MCF 10A (cell line): ENCODE results near the gene TMED1. TPM values are rescaled to one million over a fixed set of nuclear protein-coding genes. Genes with fewer than 3 reads are reported as not detected.

Experiments
- BruUV-seq: library from RNA; stranded (reverse); fragments of 400-500 nt; replicated peaks from 2 replicates; lab custom pipeline; 2021; lab: Mats Ljungman, UMichigan
- CTCF ChIA-PET: fragments of 300-600 bp; sonication (Branson Sonifier 250); formaldehyde crosslinking; extraction: SDS; loops from one replicate; lab custom pipeline; 2021; ENCODE audit warnings: antibody characterized with exemption, inconsistent platforms; lab: Yijun Ruan, JAX
- POLR2A ChIA-PET: fragments of 300-600, 350-650 bp; sonication (Branson Sonifier 250); formaldehyde crosslinking; extraction: SDS; loops from one replicate; lab custom pipeline; 2020; ENCODE audit warnings: antibody characterized with exemption, inconsistent platforms; lab: Yijun Ruan, JAX
- DNase-seq: peaks from one replicate; pipeline ENCODE4 v3.0.0-alpha.2; 2018; ENCODE audit not compliant: unreplicated experiment
- H3K27ac Mint-ChIP-seq: one replicate; pipeline ENCODE4 v1.8.0; 2022; ENCODE audit warnings: mild to moderate bottlenecking, low read depth, mixed read lengths; ENCODE audit not compliant: unreplicated experiment
- H3K27me3 Mint-ChIP-seq: one replicate; pipeline ENCODE4 v1.8.0; 2022; ENCODE audit warnings: mixed read lengths; ENCODE audit not compliant: insufficient read depth, unreplicated experiment
- H3K36me3 Mint-ChIP-seq: one replicate; pipeline ENCODE4 v1.8.0; 2022; ENCODE audit warnings: mild to moderate bottlenecking, moderate library complexity, mixed read lengths; ENCODE audit not compliant: insufficient read depth, unreplicated experiment
- H3K4me1 Mint-ChIP-seq: one replicate; pipeline ENCODE4 v1.8.0; 2022; ENCODE audit warnings: mixed read lengths; ENCODE audit not compliant: insufficient read depth, unreplicated experiment
- H3K4me3 Mint-ChIP-seq: one replicate; pipeline ENCODE4 v1.8.0; 2022; ENCODE audit warnings: mild to moderate bottlenecking, moderate library complexity, mixed read lengths; ENCODE audit not compliant: unreplicated experiment
- H3K9me3 Mint-ChIP-seq: one replicate; pipeline ENCODE4 v1.8.0; 2022; ENCODE audit warnings: mixed read lengths; ENCODE audit not compliant: unreplicated experiment
- CTCF ChIP-seq: fragments of 200-600 bp; IDR thresholded peaks from one replicate; pipeline ENCODE4 v1.8.0; 2022; ENCODE audit warnings: antibody characterized with exemption, mild to moderate bottlenecking; ENCODE audit not compliant: unreplicated experiment
- intact Hi-C: fragments of 100-400 bp; cut with micrococcal nuclease; formaldehyde crosslinking; loops from 2 replicates; pipeline ENCODE4 v1.14.1; 2022
- total RNA-seq: library from RNA; stranded (reverse); gene quantifications from 2 replicates; pipeline ENCODE4 v1.2.3, GENCODE V29; 2022

Gene TMED1
- total RNA-seq, 1 experiment from 2014 or later, result 23.2 TPM

GRCh38 chr19:10823690-10824089 lies 12.3 kb downstream of the TMED1 start:
- peaks cover 62% of the 10 kb centered on the region for H3K36me3 Mint-ChIP-seq
- TF ChIP-seq CTCF, result no peak
- intact Hi-C loops, result no loop called here

GRCh38 chr19:10820173-10820572 lies 15.8 kb downstream of the TMED1 start:
- CTCF ChIA-PET, result interaction anchor here (0.6 to 0.9 kb wide), 3 partner anchors 17 to 465 kb away, joined by 3 read pairs; no protein-coding TSS in a partner anchor
- H3K4me3 Mint-ChIP-seq, result no peak overlapping the region

More at GRCh38 chr19:10823690-10824089, 12.3 kb downstream of the TMED1 start:
- Mint-ChIP-seq H3K27ac (no peak overlapping the region), H3K9me3 (no peaks in the 10 kb centered on the region), H3K4me3 (no peak overlapping the region), H3K4me1 (no peaks in the 10 kb centered on the region), H3K27me3 (no peaks in the 10 kb centered on the region)
- no TSS peak for BruUV-seq
- ChIA-PET POLR2A (no interaction called here), CTCF (interaction anchor here (1.0 kb wide), 1 partner anchor 243 kb away, joined by 5 read pairs; no protein-coding TSS in a partner anchor)
- DNase-seq, result no peak

GRCh38 chr19:10819124-10820060 lies 16.6 kb downstream of the TMED1 start:
- POLR2A ChIA-PET, result no interaction called here
- H3K4me3 Mint-ChIP-seq, result no peak overlapping the region
- H3K4me1 Mint-ChIP-seq, result no peaks in the 10 kb centered on the region
- CTCF ChIA-PET, result interaction anchor here (0.6 to 0.7 kb wide), 3 partner anchors 16 to 1936 kb away, joined by 3 read pairs; no protein-coding TSS in a partner anchor
- peaks cover 38% of the 10 kb centered on the region for H3K36me3 Mint-ChIP-seq
- no peaks in the 10 kb centered on the region for H3K27me3 Mint-ChIP-seq
- H3K9me3 Mint-ChIP-seq, result no peaks in the 10 kb centered on the region
- TF ChIP-seq CTCF, result no peak
- DNase-seq, result no peak
- intact Hi-C loops, result no loop called here
- BruUV-seq, result no TSS peak
- H3K27ac Mint-ChIP-seq, result no peak overlapping the region

More at GRCh38 chr19:10820173-10820572, 15.8 kb downstream of the TMED1 start:
- POLR2A ChIA-PET, result interaction anchor here (1.1 to 1.3 kb wide), 2 partner anchors 23 to 103 kb away, joined by 4 read pairs; partner anchors contain the start of gene DNM2
- Mint-ChIP-seq H3K9me3 (no peaks in the 10 kb centered on the region), H3K4me1 (no peaks in the 10 kb centered on the region), H3K27me3 (no peaks in the 10 kb centered on the region), H3K36me3 (peaks cover 41% of the 10 kb centered on the region), H3K27ac (peak overlapping the region; percentile 57)
- no peak for DNase-seq
- intact Hi-C loops, result no loop called here
- no peak for TF ChIP-seq CTCF
- no TSS peak for BruUV-seq
